ENCODE data around the gene ICA1.

The ICA1 gene

DNA sequence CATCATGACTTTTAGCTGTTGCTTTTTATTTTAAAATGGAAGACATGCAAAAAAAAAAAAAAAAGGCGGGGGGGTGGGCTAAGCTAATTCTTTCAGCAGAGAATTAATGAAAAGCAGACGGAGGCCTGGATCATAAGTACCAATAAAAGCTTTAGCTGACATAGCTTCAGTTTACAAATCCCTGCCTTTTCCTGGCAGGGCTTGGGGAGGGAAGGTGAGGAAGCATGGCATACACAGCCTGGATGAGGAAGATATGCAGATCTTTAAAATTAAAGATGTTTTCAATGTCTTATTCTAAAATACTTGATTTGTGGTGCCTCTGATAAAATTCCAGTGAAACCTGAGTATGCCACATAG, 57.0 kb downstream of the ICA1 start:
- Histone ChIP-seq H3K27ac (ENCODE audit: extremely low read depth, low read depth, low read length) (no peak overlapping the region), H3K4me1 (ENCODE audit: control insufficient read depth, insufficient read depth, low read length) (no peaks in the 10 kb centered on the region), H3K9me3 (ENCODE audit: control insufficient read depth, insufficient read depth, low read depth, low read length) (no peaks in the 10 kb centered on the region), H3K36me3 (ENCODE audit: control insufficient read depth in 2 of 2, insufficient read depth in 1 of 2, low read length in 2 of 2) (no peaks in the 10 kb centered on the region), H3K4me3 (ENCODE audit: low read depth, low read length) (no peak overlapping the region)
- TF ChIP-seq ZNF324 (tag by site-specific recombination; IDR thresholded peaks at IDR 0.05) (no peak), ZNF514 (tag by site-specific recombination; IDR thresholded peaks at IDR 0.05) (no peak), ZNF2 (tag by site-specific recombination; IDR thresholded peaks at IDR 0.05) (no peak), ZNF132 (tag by site-specific recombination; IDR thresholded peaks at IDR 0.05; ENCODE audit: borderline replicate concordance) (no peak), HOXD13 (CRISPR knock-in tag; IDR thresholded peaks at IDR 0.05; ENCODE audit: borderline replicate concordance) (no peak), GFI1B (tag by site-specific recombination; IDR thresholded peaks at IDR 0.05) (no peak), ZNF202 (tag by site-specific recombination; IDR thresholded peaks at IDR 0.05; ENCODE audit: borderline replicate concordance) (no peak), IKZF3 (tag by site-specific recombination; IDR thresholded peaks at IDR 0.05) (no peak), ZNF404 (tag by site-specific recombination; IDR thresholded peaks at IDR 0.05) (no peak), ZNF174 (tag by site-specific recombination; IDR thresholded peaks at IDR 0.05) (no peak), ZSCAN23 (tag by site-specific recombination; IDR thresholded peaks at IDR 0.05) (no peak), ZNF701 (tag by site-specific recombination; IDR thresholded peaks at IDR 0.05) (no peak), ZNF24 (tag by site-specific recombination; IDR thresholded peaks at IDR 0.05) (no peak)
- TF ChIP-seq, protein P1, sequence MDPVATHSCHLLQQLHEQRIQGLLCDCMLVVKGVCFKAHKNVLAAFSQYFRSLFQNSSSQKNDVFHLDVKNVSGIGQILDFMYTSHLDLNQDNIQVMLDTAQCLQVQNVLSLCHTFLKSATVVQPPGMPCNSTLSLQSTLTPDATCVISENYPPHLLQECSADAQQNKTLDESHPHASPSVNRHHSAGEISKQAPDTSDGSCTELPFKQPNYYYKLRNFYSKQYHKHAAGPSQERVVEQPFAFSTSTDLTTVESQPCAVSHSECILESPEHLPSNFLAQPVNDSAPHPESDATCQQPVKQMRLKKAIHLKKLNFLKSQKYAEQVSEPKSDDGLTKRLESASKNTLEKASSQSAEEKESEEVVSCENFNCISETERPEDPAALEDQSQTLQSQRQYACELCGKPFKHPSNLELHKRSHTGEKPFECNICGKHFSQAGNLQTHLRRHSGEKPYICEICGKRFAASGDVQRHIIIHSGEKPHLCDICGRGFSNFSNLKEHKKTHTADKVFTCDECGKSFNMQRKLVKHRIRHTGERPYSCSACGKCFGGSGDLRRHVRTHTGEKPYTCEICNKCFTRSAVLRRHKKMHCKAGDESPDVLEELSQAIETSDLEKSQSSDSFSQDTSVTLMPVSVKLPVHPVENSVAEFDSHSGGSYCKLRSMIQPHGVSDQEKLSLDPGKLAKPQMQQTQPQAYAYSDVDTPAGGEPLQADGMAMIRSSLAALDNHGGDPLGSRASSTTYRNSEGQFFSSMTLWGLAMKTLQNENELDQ (tag by site-specific recombination; IDR thresholded peaks at IDR 0.05; ENCODE audit: low read depth): no peak
- TF ChIP-seq, protein P2, sequence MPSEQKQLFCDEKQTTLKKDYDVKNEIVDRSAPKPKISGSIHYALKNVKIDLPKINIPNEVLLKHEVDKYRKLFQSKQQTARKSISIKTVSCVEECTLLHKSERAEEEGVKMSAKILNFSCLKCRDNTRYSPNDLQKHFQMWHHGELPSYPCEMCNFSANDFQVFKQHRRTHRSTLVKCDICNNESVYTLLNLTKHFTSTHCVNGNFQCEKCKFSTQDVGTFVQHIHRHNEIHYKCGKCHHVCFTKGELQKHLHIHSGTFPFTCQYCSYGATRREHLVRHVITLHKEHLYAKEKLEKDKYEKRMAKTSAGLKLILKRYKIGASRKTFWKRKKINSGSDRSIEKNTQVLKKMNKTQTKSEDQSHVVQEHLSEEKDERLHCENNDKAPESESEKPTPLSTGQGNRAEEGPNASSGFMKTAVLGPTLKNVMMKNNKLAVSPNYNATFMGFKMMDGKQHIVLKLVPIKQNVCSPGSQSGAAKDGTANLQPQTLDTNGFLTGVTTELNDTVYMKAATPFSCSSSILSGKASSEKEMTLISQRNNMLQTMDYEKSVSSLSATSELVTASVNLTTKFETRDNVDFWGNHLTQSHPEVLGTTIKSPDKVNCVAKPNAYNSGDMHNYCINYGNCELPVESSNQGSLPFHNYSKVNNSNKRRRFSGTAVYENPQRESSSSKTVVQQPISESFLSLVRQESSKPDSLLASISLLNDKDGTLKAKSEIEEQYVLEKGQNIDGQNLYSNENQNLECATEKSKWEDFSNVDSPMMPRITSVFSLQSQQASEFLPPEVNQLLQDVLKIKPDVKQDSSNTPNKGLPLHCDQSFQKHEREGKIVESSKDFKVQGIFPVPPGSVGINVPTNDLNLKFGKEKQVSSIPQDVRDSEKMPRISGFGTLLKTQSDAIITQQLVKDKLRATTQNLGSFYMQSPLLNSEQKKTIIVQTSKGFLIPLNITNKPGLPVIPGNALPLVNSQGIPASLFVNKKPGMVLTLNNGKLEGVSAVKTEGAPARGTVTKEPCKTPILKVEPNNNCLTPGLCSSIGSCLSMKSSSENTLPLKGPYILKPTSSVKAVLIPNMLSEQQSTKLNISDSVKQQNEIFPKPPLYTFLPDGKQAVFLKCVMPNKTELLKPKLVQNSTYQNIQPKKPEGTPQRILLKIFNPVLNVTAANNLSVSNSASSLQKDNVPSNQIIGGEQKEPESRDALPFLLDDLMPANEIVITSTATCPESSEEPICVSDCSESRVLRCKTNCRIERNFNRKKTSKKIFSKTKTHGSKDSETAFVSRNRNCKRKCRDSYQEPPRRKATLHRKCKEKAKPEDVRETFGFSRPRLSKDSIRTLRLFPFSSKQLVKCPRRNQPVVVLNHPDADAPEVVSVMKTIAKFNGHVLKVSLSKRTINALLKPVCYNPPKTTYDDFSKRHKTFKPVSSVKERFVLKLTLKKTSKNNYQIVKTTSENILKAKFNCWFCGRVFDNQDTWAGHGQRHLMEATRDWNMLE (tag by site-specific recombination; conservative IDR thresholded peaks at IDR 0.05; ENCODE audit: low read depth): no peak
- ChIA-PET CTCF (interaction anchor here (1.3 to 1.8 kb wide), 2 partner anchors 10 to 91 kb away, joined by 4 to 7 read pairs; no protein-coding TSS in a partner anchor), POLR2A (no interaction called here)

DNA sequence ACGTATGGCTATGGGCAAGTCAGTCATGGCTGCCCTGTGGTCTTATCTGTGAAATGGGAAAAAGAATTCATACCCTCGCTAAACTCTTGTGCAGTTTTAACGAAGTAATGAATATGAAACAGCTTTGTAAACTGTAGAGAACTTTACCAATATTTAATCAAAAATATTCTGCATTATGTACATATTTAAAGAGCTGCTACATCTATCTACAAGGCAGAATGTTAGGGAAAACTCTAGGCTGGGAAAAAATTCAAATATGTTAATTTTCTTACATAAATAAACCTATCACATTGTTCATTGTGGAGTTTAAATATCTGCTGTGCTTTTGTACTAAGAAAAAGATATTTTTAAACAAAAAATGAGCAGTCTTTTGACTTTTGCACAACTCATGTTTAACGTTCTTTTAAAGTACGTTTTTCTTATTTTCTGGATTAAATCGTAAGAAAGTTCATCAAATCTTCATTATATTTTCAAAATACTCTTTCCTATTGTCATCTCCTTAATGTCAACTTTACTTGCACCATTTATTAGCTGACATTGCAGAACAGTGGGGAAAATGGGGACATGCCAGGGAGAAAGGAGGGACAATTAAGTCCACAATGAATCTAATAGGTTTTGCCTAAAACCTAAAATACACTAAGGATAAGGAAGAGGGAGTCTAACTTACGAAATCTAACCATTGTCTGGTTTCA, 57.5 kb downstream of the ICA1 start:
- H3K4me1 ChIP-seq (ENCODE audit: control insufficient read depth, insufficient read depth, low read length): no peaks in the 10 kb centered on the region
- H3K36me3 ChIP-seq (ENCODE audit: control insufficient read depth in 2 of 2, insufficient read depth in 1 of 2, low read length in 2 of 2): no peaks in the 10 kb centered on the region
- no peaks in the 10 kb centered on the region for H3K9me3 ChIP-seq (ENCODE audit: control insufficient read depth, insufficient read depth, low read depth, low read length)
- H3K4me3 ChIP-seq (ENCODE audit: low read depth, low read length): no peak overlapping the region
- ChIA-PET CTCF (interaction anchor here (1.3 to 1.8 kb wide), 2 partner anchors 11 to 92 kb away, joined by 4 to 7 read pairs; no protein-coding TSS in a partner anchor), POLR2A (no interaction called here)
- no peak overlapping the region for H3K27ac ChIP-seq (ENCODE audit: extremely low read depth, low read depth, low read length)
- TF ChIP-seq ZNF416 (tag by site-specific recombination; IDR thresholded peaks at IDR 0.05) (no peak), ZNF621 (tag by site-specific recombination; IDR thresholded peaks at IDR 0.05) (no peak), ZNF2 (tag by site-specific recombination; IDR thresholded peaks at IDR 0.05) (no peak), ZBTB48 (tag by site-specific recombination; IDR thresholded peaks at IDR 0.05) (no peak), EGR2 (tag by site-specific recombination; IDR thresholded peaks at IDR 0.05; ENCODE audit: low read depth) (no peak), ZNF626 (tag by site-specific recombination; IDR thresholded peaks at IDR 0.05) (no peak), GLIS2 (tag by site-specific recombination; IDR thresholded peaks at IDR 0.05) (no peak), ZNF16 (tag by site-specific recombination; IDR thresholded peaks at IDR 0.05; ENCODE audit: low read depth) (no peak)
- TF ChIP-seq, protein P3, sequence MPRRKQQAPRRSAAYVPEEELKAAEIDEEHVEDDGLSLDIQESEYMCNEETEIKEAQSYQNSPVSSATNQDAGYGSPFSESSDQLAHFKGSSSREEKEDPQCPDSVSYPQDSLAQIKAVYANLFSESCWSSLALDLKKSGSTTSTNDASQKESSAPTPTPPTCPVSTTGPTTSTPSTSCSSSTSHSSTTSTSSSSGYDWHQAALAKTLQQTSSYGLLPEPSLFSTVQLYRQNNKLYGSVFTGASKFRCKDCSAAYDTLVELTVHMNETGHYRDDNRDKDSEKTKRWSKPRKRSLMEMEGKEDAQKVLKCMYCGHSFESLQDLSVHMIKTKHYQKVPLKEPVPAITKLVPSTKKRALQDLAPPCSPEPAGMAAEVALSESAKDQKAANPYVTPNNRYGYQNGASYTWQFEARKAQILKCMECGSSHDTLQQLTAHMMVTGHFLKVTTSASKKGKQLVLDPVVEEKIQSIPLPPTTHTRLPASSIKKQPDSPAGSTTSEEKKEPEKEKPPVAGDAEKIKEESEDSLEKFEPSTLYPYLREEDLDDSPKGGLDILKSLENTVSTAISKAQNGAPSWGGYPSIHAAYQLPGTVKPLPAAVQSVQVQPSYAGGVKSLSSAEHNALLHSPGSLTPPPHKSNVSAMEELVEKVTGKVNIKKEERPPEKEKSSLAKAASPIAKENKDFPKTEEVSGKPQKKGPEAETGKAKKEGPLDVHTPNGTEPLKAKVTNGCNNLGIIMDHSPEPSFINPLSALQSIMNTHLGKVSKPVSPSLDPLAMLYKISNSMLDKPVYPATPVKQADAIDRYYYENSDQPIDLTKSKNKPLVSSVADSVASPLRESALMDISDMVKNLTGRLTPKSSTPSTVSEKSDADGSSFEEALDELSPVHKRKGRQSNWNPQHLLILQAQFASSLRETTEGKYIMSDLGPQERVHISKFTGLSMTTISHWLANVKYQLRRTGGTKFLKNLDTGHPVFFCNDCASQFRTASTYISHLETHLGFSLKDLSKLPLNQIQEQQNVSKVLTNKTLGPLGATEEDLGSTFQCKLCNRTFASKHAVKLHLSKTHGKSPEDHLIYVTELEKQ (tag by site-specific recombination; IDR thresholded peaks at IDR 0.05; ENCODE audit: borderline replicate concordance): no peak
- TF ChIP-seq, protein P4, sequence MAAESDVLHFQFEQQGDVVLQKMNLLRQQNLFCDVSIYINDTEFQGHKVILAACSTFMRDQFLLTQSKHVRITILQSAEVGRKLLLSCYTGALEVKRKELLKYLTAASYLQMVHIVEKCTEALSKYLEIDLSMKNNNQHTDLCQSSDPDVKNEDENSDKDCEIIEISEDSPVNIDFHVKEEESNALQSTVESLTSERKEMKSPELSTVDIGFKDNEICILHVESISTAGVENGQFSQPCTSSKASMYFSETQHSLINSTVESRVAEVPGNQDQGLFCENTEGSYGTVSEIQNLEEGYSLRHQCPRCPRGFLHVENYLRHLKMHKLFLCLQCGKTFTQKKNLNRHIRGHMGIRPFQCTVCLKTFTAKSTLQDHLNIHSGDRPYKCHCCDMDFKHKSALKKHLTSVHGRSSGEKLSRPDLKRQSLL (tag by site-specific recombination; IDR thresholded peaks at IDR 0.05): no peak

All from HEK293 (cell line).